ENCODE data around the gene SMC3. TPM values are rescaled to one million over a fixed set of nuclear protein-coding genes. Genes with fewer than 3 reads are reported as not detected.
A peak's percentile ranks its signal among the peaks of the same experiment; 100 is the strongest.
"Not testable (repeated sequence)": the region's sequence is repeated elsewhere in the genome, so short reads cannot be mapped to it uniquely, and the experiment has no call there.

The SMC3 gene
- polyA plus RNA-seq, 2 of the 4 experiments (the other 2 are of a cell fraction) = 59.5 to 60.5 TPM

GRCh38 chr10:110531687-110532086, 35.8 kb upstream of the SMC3 start:
- POLR2A ChIA-PET = no interaction called here
- no peak overlapping the region for H3K4me2 ChIP-seq
- CTCF ChIA-PET = interaction anchor here (1.2 to 3.0 kb wide), 3 partner anchors 14 to 69 kb away, joined by 3 to 17 read pairs (median 3); no protein-coding TSS in a partner anchor
- 90% methylated on average over 2 of the region's 2 CpGs for WGBS (ENCODE audit: missing lambda C conversion rate)
- TF ChIP-seq JUNB (IDR thresholded peaks at IDR 0.05) (no peak), PHF8 (IDR thresholded peaks at IDR 0.05; ENCODE audit: borderline replicate concordance, low read depth) (no peak), ZNF302 (CRISPR knock-in tag; IDR thresholded peaks at IDR 0.05) (no peak), FOSB (CRISPR knock-in tag; IDR thresholded peaks at IDR 0.05) (peak; percentile 89), HOXA7 (CRISPR knock-in tag; IDR thresholded peaks at IDR 0.05) (peak; percentile 82; the same call in 1 of the 2 replicates), CBX2 (IDR thresholded peaks at IDR 0.05; ENCODE audit: borderline replicate concordance, low read depth) (no peak), FOSL2 (IDR thresholded peaks at IDR 0.05) (no peak), FOSL2 (CRISPR knock-in tag; IDR thresholded peaks at IDR 0.05) (no peak), ELK1 (IDR thresholded peaks at IDR 0.05; ENCODE audit: low read depth, low read length) (no peak), JUN (IDR thresholded peaks at IDR 0.05) (no peak), GATA3 (IDR thresholded peaks at IDR 0.05; ENCODE audit: borderline replicate concordance) (no peak), NFE2L2 (conservative IDR thresholded peaks at IDR 0.05; ENCODE audit: low read length) (no peak), CHD4 (IDR thresholded peaks at IDR 0.05; ENCODE audit: borderline replicate concordance) (no peak), ZFP36 (IDR thresholded peaks at IDR 0.05; ENCODE audit: borderline replicate concordance, partially characterized antibody) (peak; percentile 76), NPAS2 (CRISPR knock-in tag; IDR thresholded peaks at IDR 0.05; ENCODE audit: borderline replicate concordance) (no peak), KDM1A (IDR thresholded peaks at IDR 0.05; ENCODE audit: low read depth) (no peak)
- no peak overlapping the region for H3K4me3 ChIP-seq
- no peak for FAIRE-seq
- H3K4me1 ChIP-seq = peaks cover 70% of the 10 kb centered on the region
- peak overlapping the region; percentile 56 to 93 for H3K27ac ChIP-seq
- ATAC-seq = no peak
- no peaks in the 10 kb centered on the region for H3K9me3 ChIP-seq
- DNase-seq (ENCODE audit: low read depth in 1 of 2, low spot score in 1 of 2) = no peak

GRCh38 chr10:110532628-110533027, 34.9 kb upstream of the SMC3 start:
- peak in 1 of 2 experiments; percentile 70; a peak in 3 of 4 replicates for TF ChIP-seq CEBPB (IDR thresholded peaks at IDR 0.05)
- FAIRE-seq; ATAC-seq; H3K4me2 ChIP-seq; H3K4me3 ChIP-seq; POLR2A ChIA-PET; H3K9me3 ChIP-seq; DNase-seq (ENCODE audit: low read depth in 1 of 2, low spot score in 1 of 2): not testable (repeated sequence)
- CTCF ChIA-PET = interaction anchor here (1.2 to 3.0 kb wide), 2 partner anchors 13 to 68 kb away, joined by 3 to 17 read pairs; no protein-coding TSS in a partner anchor
- 75% methylated on average over 4 of the region's 4 CpGs for WGBS (ENCODE audit: missing lambda C conversion rate)
- H3K4me1 ChIP-seq = peaks cover 62% of the 10 kb centered on the region
- peak overlapping the region in 1 of 2 experiments; percentile 93; a peak in 5 of 6 replicates for H3K27ac ChIP-seq

GRCh38 chr10:110533149-110533548, 34.3 kb upstream of the SMC3 start:
- ATAC-seq = no peak
- DNase-seq (ENCODE audit: low read depth in 1 of 2, low spot score in 1 of 2) = no peak
- no peak for FAIRE-seq
- H3K4me2 ChIP-seq = no peak overlapping the region
- 69% methylated on average over 3 of the region's 3 CpGs for WGBS (ENCODE audit: missing lambda C conversion rate)
- H3K27ac ChIP-seq = peak overlapping the region; percentile 29 to 93; a peak in 4 of 6 replicates
- POLR2A ChIA-PET = no interaction called here
- no peak overlapping the region for H3K4me3 ChIP-seq
- H3K9me3 ChIP-seq = no peaks in the 10 kb centered on the region
- TF ChIP-seq FOXS1 (CRISPR knock-in tag; IDR thresholded peaks at IDR 0.05) = no peak
- no peak for TF ChIP-seq E2F6 (IDR thresholded peaks at IDR 0.05; ENCODE audit: borderline replicate concordance, low read depth)
- TF ChIP-seq PBX3 (IDR thresholded peaks at IDR 0.05) = no peak
- TF ChIP-seq GATA3 (IDR thresholded peaks at IDR 0.05; ENCODE audit: borderline replicate concordance) = no peak
- TF ChIP-seq BHLHE40 (IDR thresholded peaks at IDR 0.05; ENCODE audit: low read depth, low read length) = no peak
- TF ChIP-seq EHMT2 (IDR thresholded peaks at IDR 0.05; ENCODE audit: low read depth) = no peak
- TF ChIP-seq SREBF2 (IDR thresholded peaks at IDR 0.05) = no peak
- TF ChIP-seq TFCP2L1 (CRISPR knock-in tag; IDR thresholded peaks at IDR 0.05) = peak; percentile 13; the same call in 1 of the 2 replicates
- CTCF ChIA-PET = interaction anchor here (3.0 kb wide), 1 partner anchor 13 kb away, joined by 17 read pairs; no protein-coding TSS in a partner anchor
- peaks cover 57% of the 10 kb centered on the region for H3K4me1 ChIP-seq
